NCI-H226 (cell line): ENCODE measurements around the gene BCL2.
A peak's percentile ranks its signal among the peaks of the same experiment; 100 is the strongest.
"Not testable (repeated sequence)": the region's sequence is repeated elsewhere in the genome, so short reads cannot be mapped to it uniquely, and the experiment has no call there.

Experiments used
- DNase-seq: peaks from one replicate; pipeline ENCODE4 v3.0.0-alpha.2; 2015

Gene BCL2

GRCh38 chr18:63319383-63320122 is at the start of gene BCL2:
TSS of gene BCL2 (minus strand) at chr18:63319769.
- no peak for DNase-seq

- no peak for DNase-seq
Measured at GRCh38 chr18:63368611-63369010, 49.0 kb upstream of the BCL2 start.

- peak; percentile 94 for DNase-seq
Measured at GRCh38 chr18:63367053-63367953, 47.7 kb upstream of the BCL2 start, which contains the start of gene KDSR. TSS of gene KDSR (minus strand) at chr18:63367206. CDS start at chr18:63367118, 88 bp downstream.

- peak; percentile 31 for DNase-seq
Measured at GRCh38 chr18:63366213-63367052, 46.9 kb upstream of the BCL2 start.

- no peak for DNase-seq
Measured at GRCh38 chr18:63365876-63366212, 46.3 kb upstream of the BCL2 start.

- no peak for DNase-seq
Measured at GRCh38 chr18:63363951-63364350, 44.4 kb upstream of the BCL2 start.

GRCh38 chr18:63363420-63363819 is 43.9 kb upstream of the BCL2 start:
- DNase-seq: not testable (repeated sequence)

GRCh38 chr18:63356272-63356896 is 36.8 kb upstream of the BCL2 start:
- DNase-seq: no peak

- no peak for DNase-seq
Measured at GRCh38 chr18:63350230-63350629, 30.7 kb upstream of the BCL2 start.

- DNase-seq: no peak
Measured at GRCh38 chr18:63348508-63349136, 29.1 kb upstream of the BCL2 start.

GRCh38 chr18:63346480-63347183 is 27.1 kb upstream of the BCL2 start:
- DNase-seq: no peak

GRCh38 chr18:63346031-63346430 is 26.5 kb upstream of the BCL2 start:
- DNase-seq: no peak

GRCh38 chr18:63344918-63345317 is 25.3 kb upstream of the BCL2 start:
- no peak for DNase-seq

- DNase-seq: no peak
Measured at GRCh38 chr18:63344263-63344662, 24.7 kb upstream of the BCL2 start.

GRCh38 chr18:63342206-63342605 is 22.6 kb upstream of the BCL2 start:
- no peak for DNase-seq

GRCh38 chr18:63339920-63340484 is 20.4 kb upstream of the BCL2 start:
- no peak for DNase-seq

- peak; percentile 41 for DNase-seq
Measured at GRCh38 chr18:63336366-63337099, 17.0 kb upstream of the BCL2 start.

GRCh38 chr18:63331105-63331504 is 11.5 kb upstream of the BCL2 start:
- DNase-seq: no peak

GRCh38 chr18:63329431-63330145 is 10.0 kb upstream of the BCL2 start:
- no peak for DNase-seq

- DNase-seq: no peak
Measured at GRCh38 chr18:63326011-63326410, 6.4 kb upstream of the BCL2 start.
